Natural killer cell (primary cell): Measurements from ENCODE around the gene KRTAP2-1. TPM values are rescaled to one million over a fixed set of nuclear protein-coding genes. Genes with fewer than 3 reads are reported as not detected.
"Not testable (repeated sequence)": the region's sequence is repeated elsewhere in the genome, so short reads cannot be mapped to it uniquely, and the experiment has no call there.

Experiments
- ATAC-seq, 3 donors: fragments of 150-1000 bp in 2 of 3; fragments of 200-7000 bp in 1 of 3; cut with Tn5 transposase; 1 replicate in 1 of 3; 2 replicates in 2 of 3; pipeline ENCODE4 v1.10.0; 2021; ENCODE audit warnings: mild to moderate bottlenecking in 2 of 3, moderate library complexity in 2 of 3
- DNase-seq, 2 donors: peaks; one replicate each; pipeline versions ENCODE4 v3.0.0 to v3.0.0-alpha.2; 2013 to 2021; ENCODE audit warnings: mixed read lengths in 1 of 2
- H3K27ac ChIP-seq: one replicate; pipeline ENCODE4 v1.5.1; 2013; ENCODE audit warnings: mild to moderate bottlenecking, low read length
- H3K27me3 ChIP-seq: one replicate; pipeline ENCODE4 v1.6.1; 2013; ENCODE audit warnings: low read length; ENCODE audit not compliant: control insufficient read depth, insufficient read depth
- H3K36me3 ChIP-seq: one replicate; pipeline ENCODE4 v1.6.1; 2013; ENCODE audit warnings: low read length; ENCODE audit not compliant: control insufficient read depth, insufficient read depth
- H3K4me1 ChIP-seq: one replicate; pipeline ENCODE4 v1.6.1; 2013; ENCODE audit warnings: low read length; ENCODE audit not compliant: control insufficient read depth, insufficient read depth
- H3K4me3 ChIP-seq: one replicate; pipeline ENCODE4 v1.5.1; 2013; ENCODE audit warnings: low read length
- H3K9me3 ChIP-seq: one replicate; pipeline ENCODE4 v1.6.1; 2013; ENCODE audit warnings: low read length; ENCODE audit not compliant: control insufficient read depth, insufficient read depth
- H3K27ac Mint-ChIP-seq, 2 donors: one replicate each; pipeline ENCODE4 v1.8.0; 2022; ENCODE audit warnings: mild to moderate bottlenecking in 2 of 2, mixed read lengths in 2 of 2, moderate library complexity in 1 of 2
- H3K27me3 Mint-ChIP-seq, 2 donors: one replicate each; pipeline ENCODE4 v1.8.0; 2022; ENCODE audit warnings: low read depth in 2 of 2, mixed read lengths in 2 of 2
- H3K36me3 Mint-ChIP-seq: one replicate; pipeline ENCODE4 v1.8.0; 2022; ENCODE audit warnings: mixed read lengths
- H3K4me1 Mint-ChIP-seq, 2 donors: one replicate each; pipeline ENCODE4 v1.8.0; 2022; ENCODE audit warnings: mixed read lengths in 2 of 2
- H3K4me3 Mint-ChIP-seq: one replicate; pipeline ENCODE4 v1.8.0; 2022; ENCODE audit warnings: mild to moderate bottlenecking, moderate library complexity, mixed read lengths
- H3K9me3 Mint-ChIP-seq, 2 donors: one replicate each; pipeline ENCODE4 v1.8.0; 2022; ENCODE audit warnings: mixed read lengths in 2 of 2
- CTCF ChIP-seq: fragments of 200-600 bp; IDR thresholded peaks from one replicate; pipeline ENCODE4 v1.8.0; 2022; ENCODE audit warnings: antibody characterized with exemption
- WGBS: methylation state at CpG from one replicate; pipeline ENCODE4 v1.1.7; 2013; ENCODE audit warnings: missing lambda C conversion rate; ENCODE audit not compliant: insufficient coverage; 5-methylcytosine and 5-hydroxymethylcytosine counted together
- intact Hi-C: fragments of 100-400 bp; cut with micrococcal nuclease; formaldehyde crosslinking; loops from one replicate; pipeline ENCODE4 v1.14.2; 2022
- total RNA-seq, 4 donors: library from RNA; stranded (reverse); fragments of 120-200 nt in 1 of 4; gene quantifications; one replicate each; pipeline versions ENCODE4 v1.2.3 to v1.2.4, GENCODE V29; 2013 to 2022

KRTAP2-1 gene, protein sequence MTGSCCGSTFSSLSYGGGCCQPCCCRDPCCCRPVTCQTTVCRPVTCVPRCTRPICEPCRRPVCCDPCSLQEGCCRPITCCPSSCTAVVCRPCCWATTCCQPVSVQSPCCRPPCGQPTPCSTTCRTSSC
- not detected for total RNA-seq
- not detected for total RNA-seq (2013)

DNA sequence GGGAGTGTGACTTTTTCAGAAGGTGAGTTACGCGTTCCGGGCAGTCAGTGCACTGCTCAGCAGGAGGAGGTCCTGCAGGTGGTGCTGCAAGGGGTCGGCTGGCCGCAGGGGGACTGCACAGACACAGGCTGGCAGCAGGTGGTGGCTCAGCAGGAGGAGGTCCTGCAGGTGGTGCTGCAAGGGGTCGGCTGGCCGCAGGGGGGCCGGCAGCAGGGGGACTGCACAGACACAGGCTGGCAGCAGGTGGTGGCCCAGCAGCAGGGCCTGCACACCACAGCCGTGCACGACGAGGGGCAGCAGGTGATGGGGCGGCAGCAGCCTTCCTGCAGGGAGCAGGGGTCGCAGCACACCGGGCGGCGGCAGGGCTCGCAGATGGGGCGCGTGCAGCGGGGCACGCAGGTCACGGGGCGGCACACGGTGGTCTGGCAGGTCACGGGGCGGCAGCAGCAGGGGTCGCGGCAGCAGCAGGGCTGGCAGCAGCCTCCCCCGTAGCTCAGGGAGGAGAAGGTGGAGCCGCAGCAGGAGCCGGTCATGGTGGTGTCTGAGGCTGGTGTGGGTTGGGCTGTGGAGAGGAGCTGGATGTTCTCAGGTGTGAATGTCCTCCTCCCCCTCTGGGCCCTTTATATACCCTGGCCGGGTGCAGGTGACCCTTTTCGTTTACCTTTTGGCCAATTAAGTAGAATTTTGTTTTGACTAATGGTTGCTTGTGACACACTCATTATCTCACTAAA, at the start of gene KRTAP2-1:
KRTAP2-1 (minus strand) TSS at position 582 of the 731 bp plus-strand sequence; CDS start at position 533, 49 bp downstream.
- H3K36me3 Mint-ChIP-seq, H3K9me3 Mint-ChIP-seq, intact Hi-C loops, H3K27me3 ChIP-seq, H3K4me1 Mint-ChIP-seq, H3K4me1 ChIP-seq, H3K4me3 Mint-ChIP-seq, H3K27ac Mint-ChIP-seq, H3K4me3 ChIP-seq, ATAC-seq, H3K27ac ChIP-seq, H3K36me3 ChIP-seq, DNase-seq, H3K9me3 ChIP-seq: not testable (repeated sequence)
- 82% methylated on average over 9 of the region's 33 CpGs for WGBS
- H3K27me3 Mint-ChIP-seq = peaks cover 22 to 45% of the 10 kb centered on the region in 2 donors

DNA sequence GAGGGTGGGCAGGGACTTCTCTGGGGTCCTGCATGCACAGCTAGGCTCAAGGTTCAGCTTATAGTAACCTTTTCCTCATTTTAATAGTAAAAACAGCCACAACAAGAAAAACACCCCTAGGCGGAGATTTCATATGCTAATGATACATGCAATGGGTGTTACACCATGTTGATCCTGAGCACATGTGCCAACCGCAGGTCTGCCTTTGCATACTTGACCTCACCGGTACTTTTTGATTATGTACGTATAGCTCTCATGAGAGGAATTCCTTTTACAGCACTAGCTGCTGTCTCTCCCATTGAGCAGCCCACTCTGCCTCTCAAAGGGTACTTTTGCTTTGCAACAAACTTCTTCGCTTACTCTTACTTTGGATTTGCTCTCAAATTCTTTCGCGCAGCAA, 48.9 kb upstream of the KRTAP2-1 start:
- Mint-ChIP-seq H3K4me1 (no peaks in the 10 kb centered on the region), H3K9me3 (no peaks in the 10 kb centered on the region), H3K36me3 (no peaks in the 10 kb centered on the region), H3K27ac (no peak overlapping the region), H3K27me3 (peaks cover 19 to 36% of the 10 kb centered on the region in 2 donors), H3K4me3 (no peak overlapping the region)
- intact Hi-C loops = no loop called here
- DNase-seq = no peak
- ATAC-seq = no peak
- no peak for TF ChIP-seq CTCF
- Histone ChIP-seq H3K9me3 (no peaks in the 10 kb centered on the region), H3K4me1 (no peaks in the 10 kb centered on the region), H3K27me3 (no peaks in the 10 kb centered on the region), H3K4me3 (no peak overlapping the region), H3K27ac (no peak overlapping the region), H3K36me3 (no peaks in the 10 kb centered on the region)
- WGBS = 86% methylated on average over 7 of the region's 7 CpGs

DNA sequence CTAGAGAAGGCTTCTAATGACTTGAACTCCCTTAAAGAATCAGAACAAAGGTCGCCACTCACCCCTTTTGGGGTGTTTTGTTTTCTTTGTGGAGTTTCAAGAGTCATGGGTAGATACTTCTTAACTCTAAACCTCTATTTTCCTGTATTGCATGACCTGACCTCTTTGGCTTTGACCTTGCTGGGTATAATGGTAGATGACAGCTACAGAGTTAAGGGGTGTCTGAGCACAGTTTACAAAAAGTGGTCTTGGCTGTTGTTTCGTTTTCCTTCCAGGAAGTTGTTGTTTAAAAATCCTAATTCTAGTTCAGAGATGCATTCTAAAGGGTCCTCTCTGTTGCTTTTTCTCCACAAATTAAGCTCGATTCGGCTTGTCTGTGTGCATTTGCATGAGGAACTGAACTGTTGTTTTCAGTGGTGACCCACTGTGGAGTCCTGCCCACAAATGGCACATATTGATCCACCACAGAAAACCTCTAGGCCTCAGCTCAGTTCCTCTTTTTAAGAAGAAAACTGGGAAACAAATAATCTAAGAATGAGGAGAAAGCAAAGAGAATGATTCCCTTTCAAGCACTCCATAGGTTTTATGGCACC, 41.7 kb upstream of the KRTAP2-1 start:
- intact Hi-C loops, H3K4me3 ChIP-seq, H3K27ac Mint-ChIP-seq, H3K27ac ChIP-seq, ATAC-seq, H3K36me3 ChIP-seq, H3K36me3 Mint-ChIP-seq, H3K4me3 Mint-ChIP-seq, DNase-seq, H3K9me3 Mint-ChIP-seq, H3K4me1 ChIP-seq, H3K27me3 ChIP-seq, H3K9me3 ChIP-seq, H3K4me1 Mint-ChIP-seq: not testable (repeated sequence)
- WGBS = 26% methylated on average over 1 of the region's 4 CpGs
- peaks cover 9 to 13% of the 10 kb centered on the region in 2 donors for H3K27me3 Mint-ChIP-seq

GRCh38 chr17:41084100-41084856, 37.2 kb upstream of the KRTAP2-1 start, which contains the start of gene KRTAP4-7:
Gene KRTAP4-7 (plus strand): TSS chr17:41084150. CDS start chr17:41084207, 57 bp downstream.
- H3K9me3 Mint-ChIP-seq, H3K4me1 ChIP-seq, H3K27ac Mint-ChIP-seq, H3K4me3 Mint-ChIP-seq, H3K36me3 ChIP-seq, DNase-seq, H3K9me3 ChIP-seq, H3K4me3 ChIP-seq, H3K4me1 Mint-ChIP-seq, H3K27me3 ChIP-seq, intact Hi-C loops, ATAC-seq, H3K36me3 Mint-ChIP-seq, H3K27ac ChIP-seq: not testable (repeated sequence)
- 86% methylated on average over 14 of the region's 14 CpGs for WGBS
- peaks cover 23 to 24% of the 10 kb centered on the region in 2 donors for H3K27me3 Mint-ChIP-seq

DNA sequence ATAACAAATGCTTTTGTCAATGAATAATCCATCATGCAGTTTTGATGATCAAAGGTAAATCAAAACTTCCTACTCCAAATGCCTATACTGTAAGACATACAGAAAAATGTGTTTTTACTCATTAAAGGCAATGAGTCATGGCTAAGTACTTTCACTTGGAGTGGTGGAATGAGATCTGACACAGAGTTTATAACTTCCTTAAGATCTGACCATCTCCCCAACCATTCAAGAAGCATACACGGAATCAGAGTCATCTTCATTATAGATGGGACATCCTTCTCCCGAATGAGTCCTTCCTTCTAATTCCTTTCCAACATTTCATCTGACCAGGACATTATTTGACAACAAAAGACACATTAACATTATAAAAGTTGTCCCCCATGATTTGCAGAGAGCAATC, 36.3 kb upstream of the KRTAP2-1 start:
- H3K4me3 Mint-ChIP-seq, H3K9me3 ChIP-seq, DNase-seq, H3K27ac ChIP-seq, H3K27me3 ChIP-seq, H3K36me3 ChIP-seq, H3K27ac Mint-ChIP-seq, H3K36me3 Mint-ChIP-seq, H3K4me3 ChIP-seq, H3K4me1 ChIP-seq, ATAC-seq, H3K4me1 Mint-ChIP-seq, intact Hi-C loops, H3K9me3 Mint-ChIP-seq: not testable (repeated sequence)
- 89% methylated on average over 2 of the region's 2 CpGs for WGBS
- H3K27me3 Mint-ChIP-seq = peaks cover 21 to 23% of the 10 kb centered on the region in 2 donors
